T-cell (primary cell): ENCODE measurements around the gene RAD23A. TPM values are rescaled to one million over a fixed set of nuclear protein-coding genes. Genes with fewer than 3 reads are reported as not detected.
"Not testable (repeated sequence)": the region's sequence is repeated elsewhere in the genome, so short reads cannot be mapped to it uniquely, and the experiment has no call there.

Experiments
- ATAC-seq, 4 experiments: fragments of 200-7000 bp in 3 of 4; fragments of 150-1000 bp in 1 of 4; cut with Tn5 transposase; replicated peaks in 1 of 4; 1 replicate in 3 of 4; 2 replicates in 1 of 4; pipeline ENCODE4 v1.10.0; 2021; ENCODE audit warnings: moderate library complexity in 3 of 4, mild to moderate bottlenecking in 2 of 4, moderate number of reproducible peaks in 1 of 4
- CTCF ChIA-PET, 2 donors: fragments of 300-600 bp; sonication (Branson Sonifier 250); formaldehyde crosslinking; loops; one replicate each; lab custom pipeline; 2022; ENCODE audit warnings: antibody characterized with exemption in 2 of 2; lab: Charles Lee
- POLR2A ChIA-PET, 2 donors: fragments of 300-600 bp; sonication (Branson Sonifier 250); formaldehyde crosslinking; loops; one replicate each; lab custom pipeline; 2022; ENCODE audit warnings: antibody characterized with exemption in 2 of 2; lab: Charles Lee
- DNase-seq, 35 experiments: peaks; one replicate each; pipeline versions ENCODE4 v3.0.0 to v3.0.0-alpha.2; 2013 to 2023
- H3K27ac ChIP-seq: one replicate; pipeline ENCODE4 v1.5.1; 2013; ENCODE audit warnings: low read length
- H3K27me3 ChIP-seq, 2 experiments: replicated peaks in 1 of 2; 1 replicate in 1 of 2; 2 replicates in 1 of 2; pipeline versions ENCODE4 v1.6.1 to v1.7.0; 2013; ENCODE audit warnings: low read length in 1 of 2, mixed read lengths in 1 of 2; ENCODE audit not compliant: control insufficient read depth in 2 of 2, insufficient read depth in 2 of 2; ENCODE audit errors: extremely low read depth in 1 of 2
- H3K36me3 ChIP-seq, 2 donors: 1 replicate in 1 of 2; 2 replicates in 1 of 2; pipeline versions ENCODE4 v1.6.1 to v1.7.0; 2013; ENCODE audit warnings: low read length in 1 of 2; ENCODE audit not compliant: control insufficient read depth in 2 of 2, insufficient read depth in 1 of 2; ENCODE audit errors: extremely low read depth in 1 of 2
- H3K4me1 ChIP-seq, 2 experiments: 1 replicate in 1 of 2; 2 replicates in 1 of 2; pipeline versions ENCODE4 v1.6.1 to v1.7.0; 2013; ENCODE audit warnings: low read length in 2 of 2, mixed read lengths in 1 of 2; ENCODE audit not compliant: insufficient read depth in 2 of 2, control insufficient read depth in 1 of 2; ENCODE audit errors: extremely low read depth in 1 of 2
- H3K4me3 ChIP-seq, 2 donors: 1 replicate in 1 of 2; 2 replicates in 1 of 2; pipeline versions ENCODE4 v1.5.1 to v1.7.0; 2013; ENCODE audit warnings: mild to moderate bottlenecking in 2 of 2, low read length in 1 of 2, moderate library complexity in 1 of 2; ENCODE audit not compliant: control insufficient read depth in 1 of 2; ENCODE audit errors: extremely low read depth in 1 of 2
- H3K9me3 ChIP-seq: 2 replicates; pipeline ENCODE4 v1.7.0; 2013
- H3K27ac Mint-ChIP-seq, 2 donors: one replicate each; pipeline ENCODE4 v1.8.0; 2020 to 2021; ENCODE audit warnings: mild to moderate bottlenecking in 2 of 2, mixed read lengths in 2 of 2
- H3K27me3 Mint-ChIP-seq, 2 donors: one replicate each; pipeline ENCODE4 v1.8.0; 2021 to 2022; ENCODE audit warnings: mixed read lengths in 2 of 2
- H3K36me3 Mint-ChIP-seq: one replicate; pipeline ENCODE4 v1.8.0; 2021; ENCODE audit warnings: mixed read lengths
- H3K4me1 Mint-ChIP-seq, 3 donors: one replicate each; pipeline ENCODE4 v1.8.0; 2020 to 2022; ENCODE audit warnings: mixed read lengths in 3 of 3, mild to moderate bottlenecking in 1 of 3
- H3K4me3 Mint-ChIP-seq, 3 donors: one replicate each; pipeline ENCODE4 v1.8.0; 2020 to 2022; ENCODE audit warnings: mild to moderate bottlenecking in 3 of 3, mixed read lengths in 3 of 3, moderate library complexity in 3 of 3
- H3K9me3 Mint-ChIP-seq, 3 donors: one replicate each; pipeline ENCODE4 v1.8.0; 2020 to 2022; ENCODE audit warnings: mixed read lengths in 3 of 3
- WGBS: methylation state at CpG from one replicate; pipeline ENCODE4 v1.1.5; 2013; ENCODE audit warnings: missing lambda C conversion rate; ENCODE audit not compliant: insufficient coverage; 5-methylcytosine and 5-hydroxymethylcytosine counted together
- total RNA-seq, 35 experiments: library from RNA in 6 of 35; stranded (reverse) in 6 of 35; fragments of 120-200 nt in 1 of 35; gene quantifications; one replicate each; pipeline versions ENCODE4 v1.2.1 to v1.2.4 and lab custom pipeline; 2013 to 2026

The RAD23A gene
- total RNA-seq, 5 donors from 2014 or later (not counting 1 experiment from before 2014, with no cell fraction given) = 82.0 to 116 (median 104) TPM

GRCh38 chr19:12948612-12949362 is 3.1 kb downstream of the RAD23A start:
- ATAC-seq (no peak), DNase-seq (no peak)
- H3K4me3 Mint-ChIP-seq = peak overlapping the region in 1 of 3 donors; percentile 13
- peak overlapping the region in 1 of 2 donors; percentile 22 for H3K27ac Mint-ChIP-seq
- no peaks in the 10 kb centered on the region for H3K27me3 Mint-ChIP-seq
- H3K36me3 ChIP-seq = peaks cover 16 to 61% of the 10 kb centered on the region in 2 donors
- ChIA-PET POLR2A (no interaction called here), CTCF (interaction anchor here in 1 of 2 donors (1.3 to 1.4 kb wide), 2 partner anchors 17 to 64 kb away, joined by 3 to 4 read pairs; no protein-coding TSS in a partner anchor)
- H3K9me3 ChIP-seq = no peaks in the 10 kb centered on the region
- no peaks in the 10 kb centered on the region for H3K27me3 ChIP-seq
- H3K27ac ChIP-seq = no peak overlapping the region
- 96% methylated on average over 24 of the region's 30 CpGs for WGBS
- no peak overlapping the region for H3K4me3 ChIP-seq
- peaks cover 28 to 32% (median 29%) of the 10 kb centered on the region in 3 donors for H3K4me1 Mint-ChIP-seq
- peaks cover 5 to 32% of the 10 kb centered on the region in 2 experiments for H3K4me1 ChIP-seq
- H3K36me3 Mint-ChIP-seq = peaks cover 30% of the 10 kb centered on the region
- no peaks in the 10 kb centered on the region for H3K9me3 Mint-ChIP-seq

DNA sequence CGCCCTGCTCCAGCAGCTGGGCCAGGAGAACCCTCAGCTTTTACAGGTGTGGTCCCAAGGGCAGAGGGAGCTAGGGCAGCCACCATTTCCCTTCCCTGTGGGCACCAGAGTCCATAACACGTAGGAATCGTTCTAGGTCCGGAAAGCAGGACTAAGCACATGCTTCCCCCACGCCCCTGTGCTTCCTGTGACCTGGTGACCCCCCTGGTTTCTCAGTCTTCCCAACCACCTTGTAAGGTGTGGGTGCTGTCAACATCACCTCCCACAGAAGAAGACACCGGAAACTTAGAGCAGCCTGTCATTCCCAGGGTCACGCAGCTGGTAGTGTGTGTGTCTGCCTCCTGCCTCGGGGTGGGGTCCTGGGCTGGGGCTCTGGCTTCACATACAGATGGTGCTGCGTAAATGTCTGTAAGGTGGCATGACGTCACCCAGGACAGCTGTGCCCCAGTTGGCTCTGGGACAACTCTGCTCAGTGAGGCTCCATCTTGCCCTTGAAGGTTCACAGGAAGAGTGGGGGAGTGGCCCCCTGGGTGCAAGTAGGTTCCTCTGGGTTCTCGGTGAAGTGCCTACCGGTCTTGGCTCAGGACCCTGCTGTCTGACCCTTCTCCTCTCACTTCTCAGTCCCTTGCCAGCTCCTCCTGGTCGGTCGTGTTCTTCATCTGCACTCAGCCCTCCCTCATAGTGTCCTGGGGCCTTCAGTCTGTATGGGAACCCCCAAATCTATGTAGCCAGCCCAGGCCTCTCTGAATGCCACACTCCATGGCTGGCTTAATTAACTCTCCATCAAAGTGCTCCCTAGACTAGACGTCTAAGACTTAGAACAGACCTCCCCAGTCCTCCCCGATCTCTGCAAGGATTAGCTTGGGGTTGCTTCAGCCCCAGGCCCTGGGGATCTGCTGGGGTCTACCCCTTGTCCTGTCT is 4.0 kb downstream of the RAD23A start:
- Mint-ChIP-seq H3K27me3 (no peaks in the 10 kb centered on the region), H3K4me1 (peaks cover 28 to 32% (median 31%) of the 10 kb centered on the region in 3 donors), H3K27ac (no peak overlapping the region), H3K36me3 (peaks cover 32% of the 10 kb centered on the region), H3K4me3 (no peak overlapping the region), H3K9me3 (no peaks in the 10 kb centered on the region)
- Histone ChIP-seq H3K4me3 (no peak overlapping the region), H3K36me3 (peaks cover 20 to 58% of the 10 kb centered on the region in 2 donors), H3K9me3 (no peaks in the 10 kb centered on the region), H3K27me3 (no peaks in the 10 kb centered on the region), H3K27ac (no peak overlapping the region), H3K4me1 (peaks cover 5 to 29% of the 10 kb centered on the region in 2 experiments)
- no peak for ATAC-seq
- ChIA-PET POLR2A (no interaction called here), CTCF (interaction anchor here in 1 of 2 donors (0.5 kb wide), 1 partner anchor 260 kb away, joined by 5 read pairs; no protein-coding TSS in a partner anchor)
- no peak for DNase-seq
- 90% methylated on average over 13 of the region's 16 CpGs for WGBS

GRCh38 chr19:12952050-12952449 is 6.4 kb downstream of the RAD23A start:
- DNase-seq, H3K27me3 ChIP-seq, POLR2A ChIA-PET, CTCF ChIA-PET, H3K4me3 ChIP-seq, H3K27me3 Mint-ChIP-seq, H3K9me3 Mint-ChIP-seq, H3K4me3 Mint-ChIP-seq, ATAC-seq, H3K27ac ChIP-seq, H3K9me3 ChIP-seq: not testable (repeated sequence)
- H3K4me1 ChIP-seq = peaks cover 6 to 26% of the 10 kb centered on the region in 2 experiments
- Mint-ChIP-seq H3K4me1 (peaks cover 20 to 34% (median 30%) of the 10 kb centered on the region in 3 donors), H3K27ac (peak overlapping the region in 1 of 2 donors; percentile 11), H3K36me3 (peaks cover 30% of the 10 kb centered on the region)
- 92% methylated on average over 4 of the region's 6 CpGs for WGBS
- H3K36me3 ChIP-seq = peaks cover 20 to 55% of the 10 kb centered on the region in 2 donors

- H3K9me3 Mint-ChIP-seq = no peaks in the 10 kb centered on the region
- H3K36me3 Mint-ChIP-seq = peaks cover 29% of the 10 kb centered on the region
- Histone ChIP-seq H3K27ac (no peak overlapping the region), H3K4me1 (peaks cover 6 to 26% of the 10 kb centered on the region in 2 experiments), H3K27me3 (no peaks in the 10 kb centered on the region), H3K36me3 (peaks cover 20 to 53% of the 10 kb centered on the region in 2 donors), H3K9me3 (no peaks in the 10 kb centered on the region), H3K4me3 (no peak overlapping the region)
- POLR2A ChIA-PET = no interaction called here
- ATAC-seq (no peak), DNase-seq (no peak)
- H3K27me3 Mint-ChIP-seq = no peaks in the 10 kb centered on the region
- H3K4me1 Mint-ChIP-seq = peaks cover 18 to 33% (median 31%) of the 10 kb centered on the region in 3 donors
- no peak overlapping the region for H3K4me3 Mint-ChIP-seq
- H3K27ac Mint-ChIP-seq = no peak overlapping the region
- no CpG with 5 or more reads among the region's 12 CpGs for WGBS
- CTCF ChIA-PET = no interaction called here
Observed at GRCh38 chr19:12952488-12953137, 7.0 kb downstream of the RAD23A start.

DNA sequence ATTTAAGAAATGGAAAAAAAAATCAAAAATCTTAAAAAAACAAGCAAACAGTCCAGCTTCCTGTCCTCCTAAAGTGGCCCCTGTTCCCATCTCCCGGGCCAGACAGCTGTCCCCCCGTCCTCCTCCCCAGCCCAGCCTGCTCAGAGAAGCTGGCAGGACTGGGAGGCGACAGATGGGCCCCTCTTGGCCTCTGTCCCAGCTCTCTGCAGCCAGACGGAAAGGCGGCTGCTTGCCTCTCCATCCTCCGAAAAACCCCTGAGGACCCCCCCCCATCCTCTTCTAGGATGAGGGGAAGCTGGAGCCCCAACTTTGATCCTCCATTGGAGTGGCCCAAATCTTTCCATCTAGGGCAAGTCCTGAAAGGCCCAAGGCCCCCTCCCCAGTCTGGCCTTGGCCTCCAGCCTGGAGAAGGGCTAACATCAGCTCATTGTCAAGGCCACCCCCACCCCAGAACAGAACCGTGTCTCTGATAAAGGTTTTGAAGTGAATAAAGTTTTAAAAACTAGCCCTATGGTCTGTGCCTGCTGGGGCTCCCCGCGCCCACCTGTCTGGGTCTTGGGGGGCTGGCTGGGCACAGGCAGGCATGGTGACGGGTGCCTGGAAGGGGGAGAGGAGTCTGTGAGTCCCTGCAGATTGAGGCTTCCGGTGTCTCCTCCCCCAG is 7.6 kb downstream of the RAD23A start:
- peaks cover 25% of the 10 kb centered on the region for H3K36me3 Mint-ChIP-seq
- H3K4me1 Mint-ChIP-seq = peaks cover 18 to 32% (median 30%) of the 10 kb centered on the region in 3 donors
- no peaks in the 10 kb centered on the region for H3K27me3 Mint-ChIP-seq
- H3K27ac Mint-ChIP-seq = no peak overlapping the region
- ChIA-PET CTCF (no interaction called here), POLR2A (no interaction called here)
- Histone ChIP-seq H3K9me3 (no peaks in the 10 kb centered on the region), H3K27ac (no peak overlapping the region), H3K4me3 (no peak overlapping the region), H3K36me3 (peaks cover 20 to 47% of the 10 kb centered on the region in 2 donors), H3K27me3 (no peaks in the 10 kb centered on the region), H3K4me1 (peaks cover 6 to 25% of the 10 kb centered on the region in 2 experiments)
- no peaks in the 10 kb centered on the region for H3K9me3 Mint-ChIP-seq
- 90% methylated on average over 4 of the region's 11 CpGs for WGBS
- DNase-seq (no peak), ATAC-seq (no peak)
- H3K4me3 Mint-ChIP-seq = no peak overlapping the region
